PC-9 (cell line): ENCODE data around the gene AGPAT3. TPM values are rescaled to one million over a fixed set of nuclear protein-coding genes. Genes with fewer than 3 reads are reported as not detected.

Experiments used
- BruUV-seq: library from RNA; stranded (reverse); fragments of 400-500 nt; replicated peaks from 2 replicates; lab custom pipeline; 2021; lab: Mats Ljungman, UMichigan
- CTCF ChIA-PET: fragments of 300-600 bp; sonication (Branson Sonifier 250); formaldehyde crosslinking; loops from one replicate; lab custom pipeline; 2022; ENCODE audit warnings: antibody characterized with exemption; lab: Charles Lee
- POLR2A ChIA-PET: fragments of 300-600 bp; sonication (Branson Sonifier 250); formaldehyde crosslinking; loops from one replicate; lab custom pipeline; 2022; ENCODE audit warnings: antibody characterized with exemption; ENCODE audit not compliant: unreplicated experiment; lab: Charles Lee
- DNase-seq, 2 experiments: peaks; one replicate each; pipeline versions ENCODE4 v3.0.0 to v3.0.0-alpha.2; 2015 to 2022; ENCODE audit warnings: mixed read lengths in 1 of 2
- H2AFZ ChIP-seq: fragments of 200-600 bp; sonication (generic); 2 replicates; pipeline ENCODE4 v1.8.1; 2017; ENCODE audit warnings: antibody characterized with exemption
- H3F3A ChIP-seq: fragments of 200-600 bp; sonication (generic); 2 replicates; pipeline ENCODE4 v1.8.1; 2017; ENCODE audit warnings: antibody characterized with exemption, mild to moderate bottlenecking, low read depth; ENCODE audit not compliant: insufficient read depth
- H3K27ac ChIP-seq: fragments of 200-600 bp; sonication (generic); 2 replicates; pipeline ENCODE4 v1.6.1; 2016; ENCODE audit warnings: mixed run types
- H3K27me3 ChIP-seq: fragments of 200-600 bp; sonication (generic); 2 replicates; pipeline ENCODE4 v1.6.1; 2016; ENCODE audit warnings: low read depth, mixed run types; ENCODE audit not compliant: insufficient read depth
- H3K36me3 ChIP-seq: fragments of 200-600 bp; sonication (generic); 2 replicates; pipeline ENCODE4 v1.6.1; 2016; ENCODE audit warnings: low read depth, mixed run types
- H3K4me1 ChIP-seq: fragments of 200-600 bp; sonication (generic); replicated peaks from 2 replicates; pipeline ENCODE4 v1.6.1; 2016; ENCODE audit warnings: mixed run types; ENCODE audit not compliant: insufficient read depth
- H3K4me2 ChIP-seq: fragments of 200-600 bp; sonication (generic); 2 replicates; pipeline ENCODE4 v1.6.1; 2017; ENCODE audit warnings: mixed run types
- H3K4me3 ChIP-seq: fragments of 200-600 bp; sonication (generic); 2 replicates; pipeline ENCODE4 v1.6.1; 2016; ENCODE audit warnings: mixed run types
- H3K79me2 ChIP-seq: fragments of 200-600 bp; sonication (generic); 2 replicates; pipeline ENCODE4 v1.6.1; 2017; ENCODE audit warnings: low read depth, mixed run types
- H3K9me2 ChIP-seq: fragments of 200-600 bp; sonication (generic); 2 replicates; pipeline ENCODE4 v1.8.1; 2017; ENCODE audit warnings: mild to moderate bottlenecking; ENCODE audit not compliant: insufficient read depth
- H3K9me3 ChIP-seq: fragments of 200-600 bp; sonication (generic); 2 replicates; pipeline ENCODE4 v1.8.1; 2016; ENCODE audit warnings: low read depth; ENCODE audit not compliant: insufficient read depth
- H4K20me1 ChIP-seq: fragments of 200-600 bp; sonication (generic); 2 replicates; pipeline ENCODE4 v1.8.1; 2017; ENCODE audit not compliant: insufficient read depth
- EZH2 ChIP-seq: fragments of 200-600 bp; sonication (generic); IDR thresholded peaks from 2 replicates; pipeline ENCODE4 v1.8.0; 2017; ENCODE audit warnings: antibody characterized with exemption, low read depth
- intact Hi-C: fragments of 100-400 bp; cut with micrococcal nuclease; formaldehyde crosslinking; loops from one replicate; pipeline ENCODE4 v1.10.0; 2022; ENCODE audit not compliant: unreplicated experiment
- total RNA-seq: library from RNA; stranded (reverse); gene quantifications from 2 replicates; pipeline ENCODE4 v1.2.3, GENCODE V29; 2021
- TF ChIP-seq, protein P1 (sequence below): fragments of 200-600 bp; sonication (generic); conservative IDR thresholded peaks from 2 replicates; pipeline ENCODE4 v1.6.1; 2017; ENCODE audit warnings: mixed run types, antibody characterized with exemption, mild to moderate bottlenecking, moderate library complexity

The AGPAT3 gene
- total RNA-seq, 1 experiment from 2014 or later, result 39.0 TPM

DNA sequence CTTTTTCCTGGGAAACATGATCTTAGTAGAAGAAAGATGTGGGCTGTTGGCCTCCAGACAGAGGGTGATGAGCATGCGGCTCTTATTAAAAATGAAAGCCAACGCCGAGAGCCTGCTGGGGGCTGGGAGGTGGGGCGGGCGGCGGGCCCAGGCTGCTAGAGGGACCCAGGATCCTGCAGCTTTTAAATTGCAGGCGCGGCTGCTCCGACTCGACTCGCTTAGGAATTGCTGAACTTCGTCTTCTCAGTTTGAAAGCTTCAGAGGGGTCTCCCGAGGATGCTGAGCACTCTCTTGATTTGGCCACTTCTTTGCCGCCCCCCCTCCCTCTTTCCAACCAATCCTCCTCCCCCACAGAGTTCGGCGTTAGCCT, 1.2 kb downstream of the AGPAT3 start:
- ChIA-PET CTCF (interaction anchor here (0.7 kb wide), 1 partner anchor 42 kb away, joined by 9 read pairs; no protein-coding TSS in a partner anchor), POLR2A (interaction anchor here (0.6 to 0.7 kb wide), 3 partner anchors 14 to 578 kb away, joined by 9 to 33 read pairs (median 13); no protein-coding TSS in a partner anchor)
- peak overlapping the region; percentile 62 for H3K4me3 ChIP-seq
- H3F3A ChIP-seq, result peaks cover 19% of the 10 kb centered on the region; the same call in 1 of the 2 replicates
- TF ChIP-seq, protein P1, sequence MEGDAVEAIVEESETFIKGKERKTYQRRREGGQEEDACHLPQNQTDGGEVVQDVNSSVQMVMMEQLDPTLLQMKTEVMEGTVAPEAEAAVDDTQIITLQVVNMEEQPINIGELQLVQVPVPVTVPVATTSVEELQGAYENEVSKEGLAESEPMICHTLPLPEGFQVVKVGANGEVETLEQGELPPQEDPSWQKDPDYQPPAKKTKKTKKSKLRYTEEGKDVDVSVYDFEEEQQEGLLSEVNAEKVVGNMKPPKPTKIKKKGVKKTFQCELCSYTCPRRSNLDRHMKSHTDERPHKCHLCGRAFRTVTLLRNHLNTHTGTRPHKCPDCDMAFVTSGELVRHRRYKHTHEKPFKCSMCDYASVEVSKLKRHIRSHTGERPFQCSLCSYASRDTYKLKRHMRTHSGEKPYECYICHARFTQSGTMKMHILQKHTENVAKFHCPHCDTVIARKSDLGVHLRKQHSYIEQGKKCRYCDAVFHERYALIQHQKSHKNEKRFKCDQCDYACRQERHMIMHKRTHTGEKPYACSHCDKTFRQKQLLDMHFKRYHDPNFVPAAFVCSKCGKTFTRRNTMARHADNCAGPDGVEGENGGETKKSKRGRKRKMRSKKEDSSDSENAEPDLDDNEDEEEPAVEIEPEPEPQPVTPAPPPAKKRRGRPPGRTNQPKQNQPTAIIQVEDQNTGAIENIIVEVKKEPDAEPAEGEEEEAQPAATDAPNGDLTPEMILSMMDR, result no peak
- no peak for TF ChIP-seq EZH2
- H3K27ac ChIP-seq, result no peak overlapping the region
- peak overlapping the region; percentile 82 for H3K4me2 ChIP-seq
- no peaks in the 10 kb centered on the region for H3K9me3 ChIP-seq
- intact Hi-C loops, result no loop called here
- 0 out of 2 replicates have a peak, but pooled peaks cover 21% of the 10 kb centered on the region for H3K4me1 ChIP-seq
- no peaks in the 10 kb centered on the region for H3K9me2 ChIP-seq
- H2AFZ ChIP-seq, result no peak overlapping the region
- H4K20me1 ChIP-seq, result no peaks in the 10 kb centered on the region
- DNase-seq, result no peak
- no peaks in the 10 kb centered on the region for H3K27me3 ChIP-seq
- H3K36me3 ChIP-seq, result no peaks in the 10 kb centered on the region
- peaks cover 18% of the 10 kb centered on the region for H3K79me2 ChIP-seq
- no TSS peak for BruUV-seq

DNA sequence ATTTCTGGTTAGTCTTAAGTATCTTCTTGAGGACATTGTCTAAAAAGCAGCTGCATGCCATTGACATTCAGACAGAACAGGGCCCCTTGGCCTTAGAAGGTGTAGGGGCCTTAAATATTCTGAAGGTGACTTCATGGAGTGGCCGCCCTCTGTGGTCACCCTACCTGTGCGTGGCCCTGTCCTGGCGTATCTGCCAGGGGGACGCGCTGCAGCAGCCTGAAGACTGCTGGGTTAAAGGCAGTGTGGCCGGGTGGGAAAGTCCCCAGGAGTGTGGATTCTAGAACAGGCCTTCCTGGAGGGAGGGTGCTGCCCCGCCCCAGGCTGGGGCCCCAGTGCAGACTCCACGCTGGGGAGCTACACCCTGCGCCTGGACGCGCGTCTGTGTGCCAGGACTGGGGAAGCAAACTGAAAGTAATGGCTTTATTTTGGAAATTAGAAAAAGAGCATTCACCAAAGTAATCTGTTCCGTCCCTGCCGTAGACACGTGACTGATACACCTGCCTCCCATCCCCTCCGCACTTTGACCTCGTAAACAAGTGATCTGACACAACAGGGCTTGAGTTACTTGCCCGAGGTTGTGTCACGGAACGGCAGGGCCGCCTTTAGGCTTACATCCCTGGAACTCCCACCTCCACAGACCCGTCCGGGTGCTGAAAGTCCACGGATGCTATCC, 1.8 kb downstream of the AGPAT3 start:
- Histone ChIP-seq H4K20me1 (no peaks in the 10 kb centered on the region), H3F3A (peaks cover 19% of the 10 kb centered on the region; the same call in 1 of the 2 replicates), H3K36me3 (no peaks in the 10 kb centered on the region), H3K4me1 (0 out of 2 replicates have a peak, but pooled peaks cover 21% of the 10 kb centered on the region), H3K79me2 (peaks cover 18% of the 10 kb centered on the region), H3K9me3 (no peaks in the 10 kb centered on the region), H3K4me2 (peak overlapping the region; percentile 82), H3K27me3 (no peaks in the 10 kb centered on the region), H2AFZ (no peak overlapping the region), H3K9me2 (no peaks in the 10 kb centered on the region), H3K4me3 (peak overlapping the region; percentile 62), H3K27ac (no peak overlapping the region)
- ChIA-PET POLR2A (interaction anchor here (0.6 to 0.7 kb wide), 3 partner anchors 13 to 578 kb away, joined by 9 to 33 read pairs (median 13); no protein-coding TSS in a partner anchor), CTCF (interaction anchor here (0.7 kb wide), 1 partner anchor 42 kb away, joined by 9 read pairs; no protein-coding TSS in a partner anchor)
- no peak for DNase-seq
- no TSS peak for BruUV-seq
- intact Hi-C loops, result no loop called here
- no peak for TF ChIP-seq EZH2
- TF ChIP-seq, protein P1, result no peak

DNA sequence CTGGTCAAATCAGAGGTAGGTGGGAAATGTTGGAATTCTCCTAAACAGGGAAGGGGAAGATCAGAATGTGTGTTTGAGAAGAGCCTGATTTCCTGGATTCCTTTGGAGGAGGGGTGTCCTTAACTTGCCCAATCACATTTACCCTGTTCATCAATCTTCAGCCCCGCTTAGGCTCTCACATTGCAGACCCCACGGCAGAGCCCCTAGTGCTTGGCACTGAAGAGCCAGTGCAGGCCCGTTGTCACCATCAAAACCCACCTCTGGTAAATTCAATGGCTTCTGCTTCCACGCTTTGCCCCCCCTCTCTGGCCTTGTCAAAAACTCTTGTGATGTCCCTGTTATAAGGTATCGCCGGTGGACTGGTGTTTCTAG, 2.3 kb downstream of the AGPAT3 start:
- Histone ChIP-seq H3F3A (peaks cover 19% of the 10 kb centered on the region; the same call in 1 of the 2 replicates), H3K4me1 (0 out of 2 replicates have a peak, but pooled peaks cover 21% of the 10 kb centered on the region), H3K27me3 (no peaks in the 10 kb centered on the region), H3K4me2 (peak overlapping the region; percentile 82), H3K9me2 (no peaks in the 10 kb centered on the region), H3K27ac (no peak overlapping the region), H2AFZ (no peak overlapping the region), H3K9me3 (no peaks in the 10 kb centered on the region), H3K79me2 (peaks cover 18% of the 10 kb centered on the region), H3K4me3 (peak overlapping the region; percentile 62; the same call in 1 of the 2 replicates), H4K20me1 (no peaks in the 10 kb centered on the region), H3K36me3 (no peaks in the 10 kb centered on the region)
- POLR2A ChIA-PET, result no interaction called here
- CTCF ChIA-PET, result no interaction called here
- DNase-seq, result no peak
- BruUV-seq, result TSS peak; percentile 20
- intact Hi-C loops, result no loop called here
- TF ChIP-seq, protein P1, result no peak
- TF ChIP-seq EZH2, result no peak
